GM12873 (cell line): ENCODE measurements around the gene PRDM13.

Experiments
- CTCF ChIP-seq: IDR thresholded peaks from 2 replicates; pipeline ENCODE4 v1.5.1; 2012; ENCODE audit warnings: low read depth, mild to moderate bottlenecking, moderate library complexity, low read length, control low read depth; ENCODE audit not compliant: insufficient read depth; ENCODE audit errors: missing control alignments

The PRDM13 gene

GRCh38 chr6:99661870-99662269 lies 55.2 kb downstream of the PRDM13 start:
- no peak for TF ChIP-seq CTCF

GRCh38 chr6:99662616-99663015 lies 56.0 kb downstream of the PRDM13 start:
- no peak for TF ChIP-seq CTCF
